Measurements from ENCODE around the gene MARK3.

MARK3 gene

GRCh38 chr14:103428723-103429556 is 43.7 kb downstream of the MARK3 start:
- H3K9me3 ChIP-seq = no peaks in the 10 kb centered on the region
- H3K4me3 ChIP-seq (ENCODE audit: low read depth in 1 of 2, low read length in 1 of 2) = no peak overlapping the region
- no peak for TF ChIP-seq CTCF (IDR thresholded peaks at IDR 0.05)
- no peaks in the 10 kb centered on the region for H3K27me3 ChIP-seq
- peaks cover 17 to 20% of the 10 kb centered on the region in 2 experiments for H3K4me1 ChIP-seq (ENCODE audit: control insufficient read depth in 1 of 2, insufficient read depth in 1 of 2, low read depth in 1 of 2, low read length in 1 of 2)
- peak overlapping the region; percentile 67 for H3K27ac ChIP-seq
- H3K36me3 ChIP-seq = peaks cover 6% of the 10 kb centered on the region

- H3K36me3 ChIP-seq = peaks cover 10% of the 10 kb centered on the region
- no peak overlapping the region for H3K4me3 ChIP-seq (ENCODE audit: low read depth in 1 of 2, low read length in 1 of 2)
- no peak for TF ChIP-seq CTCF (IDR thresholded peaks at IDR 0.05)
- no peaks in the 10 kb centered on the region for H3K9me3 ChIP-seq
- H3K27ac ChIP-seq = no peak overlapping the region
- H3K4me1 ChIP-seq (ENCODE audit: control insufficient read depth in 1 of 2, insufficient read depth in 1 of 2, low read depth in 1 of 2, low read length in 1 of 2) = peaks cover 17 to 20% of the 10 kb centered on the region in 2 experiments
- H3K27me3 ChIP-seq = no peaks in the 10 kb centered on the region
Observed at GRCh38 chr14:103430358-103430757, 45.1 kb downstream of the MARK3 start.

GRCh38 chr14:103432627-103433026 is 47.4 kb downstream of the MARK3 start:
- H3K27ac ChIP-seq = no peak overlapping the region
- no peak for TF ChIP-seq CTCF (IDR thresholded peaks at IDR 0.05)
- no peaks in the 10 kb centered on the region for H3K27me3 ChIP-seq
- H3K4me1 ChIP-seq (ENCODE audit: control insufficient read depth in 1 of 2, insufficient read depth in 1 of 2, low read depth in 1 of 2, low read length in 1 of 2) = peaks cover 14 to 18% of the 10 kb centered on the region in 2 experiments
- no peaks in the 10 kb centered on the region for H3K9me3 ChIP-seq
- H3K4me3 ChIP-seq (ENCODE audit: low read depth in 1 of 2, low read length in 1 of 2) = no peak overlapping the region
- peaks cover 10% of the 10 kb centered on the region for H3K36me3 ChIP-seq

GRCh38 chr14:103433916-103434563 is 48.8 kb downstream of the MARK3 start:
- peaks cover 6 to 7% of the 10 kb centered on the region in 2 experiments for H3K4me1 ChIP-seq (ENCODE audit: control insufficient read depth in 1 of 2, insufficient read depth in 1 of 2, low read depth in 1 of 2, low read length in 1 of 2)
- H3K27me3 ChIP-seq = no peaks in the 10 kb centered on the region
- H3K36me3 ChIP-seq = peaks cover 16% of the 10 kb centered on the region
- H3K27ac ChIP-seq = no peak overlapping the region
- H3K9me3 ChIP-seq = no peaks in the 10 kb centered on the region
- H3K4me3 ChIP-seq (ENCODE audit: low read depth in 1 of 2, low read length in 1 of 2) = no peak overlapping the region
- TF ChIP-seq CTCF (IDR thresholded peaks at IDR 0.05) = no peak

- H3K4me3 ChIP-seq (ENCODE audit: low read depth in 1 of 2, low read length in 1 of 2) = no peak overlapping the region
- H3K36me3 ChIP-seq = peaks cover 22% of the 10 kb centered on the region
- H3K27ac ChIP-seq = no peak overlapping the region
- no peaks in the 10 kb centered on the region for H3K4me1 ChIP-seq (ENCODE audit: control insufficient read depth in 1 of 2, insufficient read depth in 1 of 2, low read depth in 1 of 2, low read length in 1 of 2)
- H3K27me3 ChIP-seq = no peaks in the 10 kb centered on the region
- TF ChIP-seq CTCF (IDR thresholded peaks at IDR 0.05) = no peak
- no peaks in the 10 kb centered on the region for H3K9me3 ChIP-seq
Observed at GRCh38 chr14:103434868-103435442, 49.7 kb downstream of the MARK3 start.

Data from neutrophil (primary cell).